HG03469 (cell line): ENCODE measurements around the gene ATG12.
"Not testable (repeated sequence)": the region's sequence is repeated elsewhere in the genome, so short reads cannot be mapped to it uniquely, and the experiment has no call there.

Experiments
- ATAC-seq: cut with Tn5 transposase; IDR thresholded peaks from one replicate; pipeline ENCODE4 v1.9.1; 2021; ENCODE audit warnings: mild to moderate bottlenecking, moderate library complexity, moderate number of reproducible peaks; ENCODE audit not compliant: unreplicated experiment

The ATG12 gene

GRCh38 chr5:115841382-115842088 lies at the start of gene ATG12, which contains the start of gene AP3S1:
TSS of gene ATG12 (minus strand) at chr5:115841565. CDS start at chr5:115841552, 13 bp downstream.
TSS of gene AP3S1 (plus strand) at chr5:115841935. CDS start at chr5:115842038, 103 bp downstream.
- ATAC-seq, result peak; percentile 69

DNA sequence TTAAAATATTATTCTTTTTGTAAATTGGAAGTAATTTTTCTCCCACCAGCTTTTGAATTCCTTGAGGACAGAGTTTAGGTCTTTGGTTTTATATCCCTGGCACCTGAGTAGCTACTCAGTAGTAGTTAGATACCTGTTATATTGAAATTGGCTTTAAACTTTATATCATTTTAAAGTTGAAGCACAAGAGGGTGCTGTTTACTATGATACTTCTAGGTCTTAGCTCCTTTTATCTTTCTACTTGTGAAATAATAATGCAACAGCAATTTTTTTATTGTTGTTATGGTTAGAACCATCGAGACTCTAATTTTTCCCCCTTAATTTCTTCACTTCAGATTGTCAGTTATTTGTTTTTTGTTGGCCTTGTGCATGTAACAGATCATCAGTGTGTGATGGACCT lies 46.7 kb upstream of the ATG12 start:
- ATAC-seq, result no peak

DNA sequence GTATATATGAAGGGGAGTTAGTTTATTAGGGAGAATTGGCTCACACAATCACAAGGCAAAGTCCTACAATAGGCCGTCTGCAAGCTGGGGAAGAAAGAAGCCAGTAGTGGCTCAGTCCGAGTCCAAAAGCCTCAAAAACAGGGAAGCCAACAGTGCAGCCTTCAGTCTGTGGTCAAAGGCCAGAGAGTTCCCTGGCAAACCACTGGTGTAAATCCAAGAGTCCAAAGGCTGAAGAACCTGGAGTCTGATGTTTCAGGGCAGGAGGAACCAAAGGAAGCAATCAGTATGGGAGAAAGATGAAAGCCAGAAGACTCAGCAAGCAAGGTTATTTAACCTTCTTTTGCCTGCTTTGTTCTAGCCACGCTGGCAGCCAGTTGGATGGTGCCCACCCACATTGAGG lies 43.8 kb upstream of the ATG12 start:
- not testable (repeated sequence) for ATAC-seq

DNA sequence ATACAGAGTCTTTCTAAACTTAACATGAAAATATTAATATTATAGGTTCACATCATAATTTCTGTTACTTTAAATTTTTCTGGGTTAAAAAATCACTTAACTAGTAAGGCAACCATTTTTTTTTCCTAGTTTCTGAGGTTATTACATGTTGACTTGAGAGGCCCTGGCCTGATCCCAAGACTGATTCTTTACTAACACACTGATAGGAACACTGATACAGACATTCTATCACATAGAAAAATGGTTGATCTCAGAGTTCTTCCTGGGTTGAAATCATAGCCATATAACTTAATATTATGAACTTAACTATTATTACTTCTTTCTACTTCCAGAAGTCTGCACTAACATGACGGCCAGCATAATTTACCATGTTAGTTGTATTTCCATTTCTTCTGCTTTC lies 43.3 kb upstream of the ATG12 start:
- no peak for ATAC-seq

GRCh38 chr5:115882434-115882833 lies 41.1 kb upstream of the ATG12 start:
- not testable (repeated sequence) for ATAC-seq

- not testable (repeated sequence) for ATAC-seq
Observed at GRCh38 chr5:115877342-115877741, 36.0 kb upstream of the ATG12 start.

DNA sequence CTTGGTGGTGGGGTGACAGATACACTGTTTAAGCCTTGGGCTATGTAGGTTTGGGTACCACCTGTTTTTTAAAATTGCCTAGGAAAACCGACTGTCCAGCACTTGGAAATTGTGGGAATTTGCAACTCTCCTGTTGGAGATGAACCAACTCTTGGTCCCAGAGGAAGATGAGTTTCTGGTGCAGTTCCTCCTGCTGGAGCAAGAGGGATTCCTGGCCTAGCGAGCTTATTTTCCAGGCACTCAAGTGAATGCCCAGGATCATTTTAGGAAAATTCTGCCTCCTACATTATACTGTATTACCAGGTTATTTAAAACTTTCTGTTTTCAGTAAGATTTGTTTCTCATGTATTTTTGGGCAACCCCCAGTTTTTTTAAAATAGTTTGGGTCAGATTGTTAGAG lies 34.1 kb upstream of the ATG12 start:
- no peak for ATAC-seq

GRCh38 chr5:115873392-115873791 lies 32.0 kb upstream of the ATG12 start:
- ATAC-seq, result no peak

GRCh38 chr5:115872447-115872846 lies 31.1 kb upstream of the ATG12 start:
- no peak for ATAC-seq

DNA sequence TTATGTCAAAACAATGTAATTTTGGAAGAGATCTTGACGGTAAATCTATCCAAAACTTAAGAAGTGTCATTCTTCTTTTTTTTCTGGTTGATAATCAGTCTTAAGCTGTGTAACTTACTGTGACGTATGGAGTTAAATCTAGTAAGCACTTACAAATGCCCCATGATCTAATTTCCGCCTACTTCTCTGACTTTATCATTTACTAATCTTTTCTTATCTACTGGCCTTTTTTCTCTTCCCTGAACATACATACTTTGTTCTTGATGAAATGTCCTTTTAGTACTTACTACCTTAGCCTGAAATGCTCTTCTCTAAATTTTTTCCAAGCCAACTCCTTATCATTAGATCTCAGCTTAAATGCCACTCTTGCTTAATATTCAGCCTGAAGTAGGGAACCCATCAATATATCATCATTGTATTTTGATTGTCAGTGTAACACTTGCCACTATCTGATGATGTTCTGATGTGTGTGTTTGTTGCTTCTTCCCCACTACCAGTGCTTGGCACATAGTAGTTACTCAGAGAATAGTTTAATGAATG lies 28.0 kb upstream of the ATG12 start:
- ATAC-seq, result no peak

DNA sequence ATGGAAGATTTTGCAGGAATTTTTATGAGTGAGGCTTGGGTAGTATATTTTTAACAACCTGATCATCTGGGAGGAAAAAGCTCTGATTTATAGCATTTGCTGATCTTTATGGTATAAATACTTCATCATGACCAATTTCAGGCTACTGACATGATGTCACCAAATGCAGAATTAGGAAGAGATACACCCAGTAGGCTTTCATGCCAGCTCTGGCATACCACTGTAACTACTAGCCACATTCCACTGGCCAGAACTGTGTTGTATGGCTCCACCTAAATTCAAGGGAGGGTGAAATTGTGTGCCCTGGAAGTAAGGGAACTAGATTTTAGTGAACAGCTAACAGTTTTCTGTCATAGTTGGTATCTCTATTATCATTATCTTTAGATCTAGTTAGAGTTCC lies 18.0 kb upstream of the ATG12 start:
- ATAC-seq, result no peak

DNA sequence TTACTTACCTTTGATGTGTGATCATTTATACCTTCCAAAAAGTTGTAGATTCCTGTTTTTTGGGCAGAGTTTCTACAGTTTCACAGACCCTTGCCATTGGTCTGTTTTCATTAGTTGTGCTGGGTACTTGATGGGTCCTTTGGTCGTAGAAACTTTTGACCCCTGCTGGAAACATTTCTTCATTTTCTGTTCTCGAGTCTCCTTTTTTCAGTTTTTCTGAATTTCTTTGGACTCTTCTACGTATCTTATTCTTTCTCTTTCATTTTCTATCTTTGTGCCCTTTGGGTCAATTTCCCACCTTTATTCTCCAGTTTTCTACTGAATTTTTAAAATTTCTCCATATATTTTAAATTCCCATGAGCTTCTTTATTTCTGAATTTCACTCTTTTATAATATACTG lies 17.0 kb upstream of the ATG12 start:
- ATAC-seq, result no peak

DNA sequence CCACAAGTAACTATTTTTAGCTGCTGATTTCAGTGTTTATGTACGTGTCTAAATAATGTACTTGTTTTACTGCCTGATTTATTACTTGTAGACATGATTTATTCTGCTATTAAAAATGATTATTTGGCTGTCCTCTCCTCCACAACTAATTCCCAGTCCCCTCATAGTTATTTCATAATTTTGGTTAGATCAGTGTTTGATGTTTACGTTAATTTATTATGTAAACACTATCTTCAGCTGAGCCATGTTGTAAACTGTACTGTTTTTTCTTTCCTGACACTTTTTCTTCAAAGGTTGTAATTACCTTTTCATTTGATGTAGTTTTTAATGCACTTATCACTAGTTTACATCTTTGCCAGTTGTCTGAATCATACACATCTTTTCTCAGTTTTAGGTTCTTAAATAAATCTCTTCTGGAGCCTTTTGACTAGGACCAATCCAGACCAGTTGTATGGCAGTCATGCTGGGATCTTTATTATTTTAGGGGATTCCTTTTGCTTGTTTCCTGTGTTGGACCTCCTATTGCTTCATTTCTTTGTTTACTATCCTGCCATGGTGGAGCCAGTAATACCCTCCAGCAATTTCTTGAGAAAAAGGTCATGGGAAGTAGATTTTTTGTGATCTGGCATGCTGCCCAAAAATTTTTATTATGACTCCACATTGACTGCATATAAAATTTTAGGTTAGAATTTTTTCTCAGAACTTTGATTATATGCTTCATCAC lies 16.4 kb upstream of the ATG12 start:
- ATAC-seq, result no peak

- no peak for ATAC-seq
Observed at GRCh38 chr5:115857057-115857479, 15.7 kb upstream of the ATG12 start.

- no peak for ATAC-seq
Observed at GRCh38 chr5:115855959-115856358, 14.6 kb upstream of the ATG12 start.

DNA sequence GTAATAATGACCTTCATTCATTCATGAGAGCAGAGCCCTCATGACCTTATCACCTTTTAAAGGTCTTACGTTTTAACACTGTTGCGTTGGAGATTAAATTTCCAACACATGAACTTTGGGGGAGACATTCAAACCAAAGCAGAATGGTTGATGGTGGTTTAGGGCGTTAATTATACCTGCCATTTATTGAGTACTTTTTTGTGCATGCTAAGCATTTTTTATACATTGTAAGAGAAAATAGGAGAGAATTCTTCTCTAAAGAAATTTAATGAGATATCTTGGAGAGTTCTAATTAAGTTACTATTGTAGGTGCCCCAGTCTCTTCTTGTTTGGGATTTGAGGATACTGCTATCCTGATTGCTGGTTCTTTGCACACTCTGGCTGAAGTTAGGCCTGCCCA lies 12.8 kb upstream of the ATG12 start:
- no peak for ATAC-seq

DNA sequence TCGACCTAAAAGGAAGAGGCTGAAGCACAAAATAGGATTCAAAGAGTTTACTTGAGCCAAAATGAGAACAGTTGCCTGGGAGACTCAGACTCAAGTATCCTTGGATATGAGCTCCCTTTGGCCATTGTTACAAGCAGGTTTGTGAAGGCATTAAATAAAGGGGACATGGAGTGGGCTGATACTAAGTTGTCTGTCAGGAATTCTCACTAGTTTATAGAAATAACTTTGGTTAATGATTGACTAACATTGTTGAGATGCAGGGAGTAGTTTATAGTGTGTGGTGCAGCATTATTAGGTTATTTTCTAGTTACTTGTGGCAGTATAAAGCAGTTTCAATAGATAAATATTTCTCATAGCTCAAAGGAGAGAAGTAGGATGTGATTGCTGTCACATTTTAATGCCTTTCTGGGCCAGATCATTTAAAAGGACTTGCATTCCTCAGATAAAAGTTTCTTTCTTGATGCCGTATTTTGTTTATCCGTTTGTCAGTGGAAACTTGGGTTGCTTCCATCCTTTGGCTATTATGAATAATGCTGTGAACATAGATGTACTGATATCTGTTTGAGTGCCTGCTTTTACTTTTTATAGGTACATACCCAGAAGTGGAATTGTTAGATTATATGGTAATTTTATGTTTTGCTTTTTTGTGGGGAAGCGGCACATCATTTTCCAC lies 9.5 kb upstream of the ATG12 start:
- no peak for ATAC-seq

- no peak for ATAC-seq
Observed at GRCh38 chr5:115849258-115849798, 8.0 kb upstream of the ATG12 start.

GRCh38 chr5:115847290-115847689 lies 5.9 kb upstream of the ATG12 start:
- ATAC-seq, result no peak

DNA sequence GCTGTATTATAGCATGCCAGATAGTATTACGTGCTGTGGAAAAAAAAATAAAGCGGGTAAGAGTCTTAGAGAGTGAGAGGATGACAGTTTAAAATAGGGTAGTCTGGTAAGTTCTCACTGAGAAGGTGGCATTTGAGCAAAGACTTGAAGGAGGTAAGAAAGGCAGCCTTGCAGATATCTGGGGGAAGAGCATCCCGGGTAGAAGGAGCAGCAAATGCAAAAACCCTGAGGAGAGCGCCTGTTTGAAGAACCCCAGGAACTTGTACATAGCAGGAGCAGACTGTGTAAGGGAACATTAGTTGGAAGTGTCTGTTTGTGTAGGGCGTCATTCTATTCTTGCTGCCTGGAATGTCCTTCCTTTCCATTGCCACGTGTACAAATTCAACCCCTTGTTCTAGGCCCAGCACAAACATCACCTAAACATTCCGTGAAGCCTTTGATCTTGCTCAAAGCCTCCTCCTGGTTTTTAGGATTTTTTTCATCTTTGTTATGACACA lies 3.0 kb upstream of the ATG12 start:
- no peak for ATAC-seq
